H9 (cell line): ENCODE results near the gene IGFL4. TPM values are rescaled to one million over a fixed set of nuclear protein-coding genes. Genes with fewer than 3 reads are reported as not detected.

Source experiments
- DNase-seq: peaks from one replicate; pipeline ENCODE4 v3.0.0-alpha.2; 2017
- H2AFZ ChIP-seq: one replicate; pipeline ENCODE4 v1.6.1; 2013; ENCODE audit warnings: mild to moderate bottlenecking, low read length, control low read depth, moderate library complexity
- H2AK5ac ChIP-seq: 2 replicates; pipeline ENCODE4 v1.6.1; 2013; ENCODE audit warnings: low read length, control low read depth, mixed read lengths; ENCODE audit not compliant: insufficient read length
- H2BK120ac ChIP-seq: one replicate; pipeline ENCODE4 v1.6.1; 2013; ENCODE audit warnings: low read depth, mild to moderate bottlenecking, low read length, control low read depth, inconsistent platforms; ENCODE audit not compliant: poor library complexity, severe bottlenecking
- H2BK12ac ChIP-seq: 2 replicates; pipeline ENCODE4 v1.6.1; 2013; ENCODE audit warnings: low read length, control low read depth, mixed read lengths, low read depth; ENCODE audit not compliant: insufficient read length
- H2BK15ac ChIP-seq: 2 replicates; pipeline ENCODE4 v1.6.1; 2013; ENCODE audit warnings: low read depth, low read length, control low read depth
- H2BK20ac ChIP-seq: one replicate; pipeline ENCODE4 v1.6.1; 2013; ENCODE audit warnings: low read depth, mild to moderate bottlenecking, low read length, control low read depth, inconsistent platforms; ENCODE audit not compliant: poor library complexity, severe bottlenecking
- H2BK5ac ChIP-seq: 2 replicates; pipeline ENCODE4 v1.6.1; 2013; ENCODE audit warnings: low read length, control low read depth, mixed read lengths; ENCODE audit not compliant: insufficient read length
- H3K14ac ChIP-seq: 2 replicates; pipeline ENCODE4 v1.6.1; 2013; ENCODE audit warnings: low read length, control low read depth; ENCODE audit not compliant: insufficient read depth
- H3K18ac ChIP-seq: 2 replicates; pipeline ENCODE4 v1.6.1; 2013; ENCODE audit warnings: low read depth, mild to moderate bottlenecking, mixed read lengths, low read length, control low read depth; ENCODE audit not compliant: insufficient read length
- H3K23ac ChIP-seq: 2 replicates; pipeline ENCODE4 v1.6.1; 2013; ENCODE audit warnings: low read length, control low read depth, mixed read lengths, low read depth; ENCODE audit not compliant: insufficient read length
- H3K23me2 ChIP-seq: 2 replicates; pipeline ENCODE4 v1.6.1; 2013; ENCODE audit warnings: low read depth, mild to moderate bottlenecking, mixed read lengths, low read length, control low read depth; ENCODE audit not compliant: insufficient read length, poor library complexity, severe bottlenecking
- H3K27ac ChIP-seq: 2 replicates; pipeline ENCODE4 v1.5.1; 2013; ENCODE audit warnings: low read length, control low read depth, mixed read lengths, low read depth; ENCODE audit not compliant: insufficient read length
- H3K27me3 ChIP-seq: 2 replicates; pipeline ENCODE4 v1.6.1; 2013; ENCODE audit warnings: low read length, control low read depth, inconsistent platforms; ENCODE audit not compliant: insufficient read depth
- H3K4ac ChIP-seq: 2 replicates; pipeline ENCODE4 v1.6.1; 2013; ENCODE audit warnings: low read depth, mild to moderate bottlenecking, control low read depth, inconsistent platforms, low read length, moderate library complexity
- H3K4me1 ChIP-seq: 2 replicates; pipeline ENCODE4 v1.6.1; 2013; ENCODE audit warnings: low read length, control low read depth, inconsistent platforms; ENCODE audit not compliant: insufficient read depth
- H3K4me2 ChIP-seq: 2 replicates; pipeline ENCODE4 v1.6.1; 2013; ENCODE audit warnings: low read length, control low read depth, mixed read lengths; ENCODE audit not compliant: insufficient read length, insufficient read depth
- H3K56ac ChIP-seq: 2 replicates; pipeline ENCODE4 v1.6.1; 2013; ENCODE audit warnings: low read depth, mild to moderate bottlenecking, mixed read lengths, low read length, control low read depth; ENCODE audit not compliant: insufficient read length
- H3K79me1 ChIP-seq: 2 replicates; pipeline ENCODE4 v1.6.1; 2013; ENCODE audit warnings: low read depth, mild to moderate bottlenecking, moderate library complexity, low read length, control low read depth, inconsistent platforms; ENCODE audit not compliant: insufficient read depth, poor library complexity, severe bottlenecking
- H3K79me2 ChIP-seq: 2 replicates; pipeline ENCODE4 v1.6.1; 2013; ENCODE audit warnings: low read length, control low read depth, inconsistent platforms; ENCODE audit not compliant: insufficient read depth
- H3K9ac ChIP-seq: 2 replicates; pipeline ENCODE4 v1.6.1; 2013; ENCODE audit warnings: low read length, control low read depth, mixed read lengths; ENCODE audit not compliant: insufficient read length; ENCODE audit errors: extremely low read depth
- H3K9me3 ChIP-seq: one replicate; pipeline ENCODE4 v1.6.1; 2013; ENCODE audit warnings: low read depth, low read length, inconsistent platforms; ENCODE audit not compliant: control insufficient read depth
- H3T11ph ChIP-seq: one replicate; pipeline ENCODE4 v1.6.1; 2013; ENCODE audit warnings: mild to moderate bottlenecking, low read length, control low read depth, inconsistent platforms
- H4K20me1 ChIP-seq: one replicate; pipeline ENCODE4 v1.6.1; 2013; ENCODE audit not compliant: control insufficient read depth, insufficient read length, insufficient read depth
- H4K5ac ChIP-seq: 2 replicates; pipeline ENCODE4 v1.6.1; 2013; ENCODE audit warnings: low read depth, mild to moderate bottlenecking, mixed read lengths, low read length, control low read depth; ENCODE audit not compliant: insufficient read length
- H4K8ac ChIP-seq: replicated peaks from 2 replicates; pipeline ENCODE4 v1.6.1; 2013; ENCODE audit warnings: low read length, control low read depth, mixed read lengths, low read depth; ENCODE audit not compliant: insufficient read length
- H4K91ac ChIP-seq: 2 replicates; pipeline ENCODE4 v1.6.1; 2013; ENCODE audit warnings: low read depth, mild to moderate bottlenecking, moderate library complexity, mixed read lengths, low read length, control low read depth; ENCODE audit not compliant: insufficient read length
- H3K27ac Mint-ChIP-seq, 3 experiments: 2 replicates in 2 of 3; 3 replicates in 1 of 3; pipeline ENCODE4 v1.8.0; 2020 to 2021; ENCODE audit warnings: mixed read lengths in 3 of 3, mild to moderate bottlenecking in 1 of 3, moderate library complexity in 1 of 3
- H3K27me3 Mint-ChIP-seq: 2 replicates; pipeline ENCODE4 v1.8.0; 2021; ENCODE audit warnings: low read depth, mild to moderate bottlenecking, moderate library complexity, mixed read lengths
- H3K36me3 Mint-ChIP-seq, 3 experiments: 2 replicates in 2 of 3; 3 replicates in 1 of 3; pipeline ENCODE4 v1.8.0; 2020 to 2021; ENCODE audit warnings: low read depth in 3 of 3, mixed read lengths in 3 of 3; ENCODE audit not compliant: insufficient read depth in 1 of 3
- H3K4me1 Mint-ChIP-seq, 2 experiments: 2 replicates each; pipeline ENCODE4 v1.8.0; 2020; ENCODE audit warnings: mixed read lengths in 2 of 2
- H3K4me3 Mint-ChIP-seq, 2 experiments: 2 replicates in 1 of 2; 3 replicates in 1 of 2; pipeline ENCODE4 v1.8.0; 2020 to 2021; ENCODE audit warnings: mild to moderate bottlenecking in 2 of 2, mixed read lengths in 2 of 2, moderate library complexity in 1 of 2
- H3K9me3 Mint-ChIP-seq, 2 experiments: 2 replicates in 1 of 2; 3 replicates in 1 of 2; pipeline ENCODE4 v1.8.0; 2020; ENCODE audit warnings: mild to moderate bottlenecking in 2 of 2, mixed read lengths in 2 of 2, moderate library complexity in 1 of 2
- WGBS: extraction: QIAGEN DNeasy Blood & Tissue Kit; methylation state at CpG from one replicate; pipeline ENCODE4 v1.1.7; 2013; ENCODE audit warnings: missing lambda C conversion rate, low lambda C conversion rate, mixed read lengths; ENCODE audit not compliant: insufficient read length; ENCODE audit errors: extremely low coverage; 5-methylcytosine and 5-hydroxymethylcytosine counted together
- total RNA-seq: library from RNA; stranded (reverse); gene quantifications from 2 replicates; pipeline ENCODE4 v1.2.1, GENCODE V29; 2021
- TF ChIP-seq, protein P1 (sequence below): fragments of 200-600 bp; sonication (generic); conservative IDR thresholded peaks from 3 replicates; pipeline ENCODE4 v1.8.0; 2021; ENCODE audit warnings: antibody characterized with exemption, mild to moderate bottlenecking

IGFL4 gene
- total RNA-seq, 1 experiment from 2014 or later: 0.33 TPM

DNA sequence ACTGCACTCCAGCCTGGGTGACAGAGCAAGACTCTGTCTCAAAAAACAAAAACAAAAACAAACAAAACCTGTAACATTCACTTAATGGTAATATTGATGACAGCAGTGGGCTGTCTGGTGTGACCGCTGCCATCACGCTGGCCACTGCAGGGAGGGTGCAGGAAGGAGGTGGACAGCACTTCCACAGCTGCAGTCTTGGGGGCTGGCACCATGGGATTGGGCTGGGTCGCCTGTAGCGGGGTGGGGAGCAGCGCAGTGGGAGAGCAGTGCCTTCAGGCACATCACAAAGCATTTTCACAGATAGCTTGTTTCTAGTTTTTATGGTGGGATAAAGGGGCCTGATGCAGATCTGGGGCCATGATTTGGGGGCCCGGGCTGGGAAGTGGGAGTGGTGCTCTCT is 5.3 kb downstream of the IGFL4 start:
- WGBS: no CpG with 5 or more reads among the region's 6 CpGs
- Mint-ChIP-seq H3K27me3 (peaks cover 20% of the 10 kb centered on the region), H3K4me3 (no peak overlapping the region)

More for the DNA sequence above, 5.3 kb downstream of the IGFL4 start:
- Mint-ChIP-seq H3K4me1 (peaks cover 0 to 7% of the 10 kb centered on the region in 2 experiments; a peak in 2 of 4 replicates), H3K36me3 (no peaks in the 10 kb centered on the region; a peak in 1 of 7 replicates), H3K9me3 (peaks cover 12 to 17% of the 10 kb centered on the region in 2 experiments; a peak in 4 of 5 replicates), H3K27ac (no peak overlapping the region; a peak in 1 of 7 replicates)
- Histone ChIP-seq H3K9me3 (no peaks in the 10 kb centered on the region), H3K9ac (no peak overlapping the region), H2BK20ac (no peak overlapping the region), H3K79me1 (no peaks in the 10 kb centered on the region), H3K27ac (no peak overlapping the region), H4K8ac (no peak overlapping the region), H3K23ac (no peak overlapping the region), H4K5ac (no peak overlapping the region), H3T11ph (no peak overlapping the region), H2BK120ac (no peak overlapping the region), H3K23me2 (no peaks in the 10 kb centered on the region), H3K4me2 (no peak overlapping the region), H2AK5ac (no peak overlapping the region), H4K91ac (no peak overlapping the region), H3K56ac (no peak overlapping the region), H3K27me3 (no peaks in the 10 kb centered on the region), H2BK5ac (no peak overlapping the region), H2BK15ac (no peak overlapping the region), H3K18ac (no peak overlapping the region), H2AFZ (no peak overlapping the region), H2BK12ac (no peak overlapping the region), H3K4ac (no peak overlapping the region), H4K20me1 (no peaks in the 10 kb centered on the region), H3K14ac (no peak overlapping the region), H3K4me1 (no peaks in the 10 kb centered on the region), H3K79me2 (no peaks in the 10 kb centered on the region)
- DNase-seq: no peak
- TF ChIP-seq, protein P1, sequence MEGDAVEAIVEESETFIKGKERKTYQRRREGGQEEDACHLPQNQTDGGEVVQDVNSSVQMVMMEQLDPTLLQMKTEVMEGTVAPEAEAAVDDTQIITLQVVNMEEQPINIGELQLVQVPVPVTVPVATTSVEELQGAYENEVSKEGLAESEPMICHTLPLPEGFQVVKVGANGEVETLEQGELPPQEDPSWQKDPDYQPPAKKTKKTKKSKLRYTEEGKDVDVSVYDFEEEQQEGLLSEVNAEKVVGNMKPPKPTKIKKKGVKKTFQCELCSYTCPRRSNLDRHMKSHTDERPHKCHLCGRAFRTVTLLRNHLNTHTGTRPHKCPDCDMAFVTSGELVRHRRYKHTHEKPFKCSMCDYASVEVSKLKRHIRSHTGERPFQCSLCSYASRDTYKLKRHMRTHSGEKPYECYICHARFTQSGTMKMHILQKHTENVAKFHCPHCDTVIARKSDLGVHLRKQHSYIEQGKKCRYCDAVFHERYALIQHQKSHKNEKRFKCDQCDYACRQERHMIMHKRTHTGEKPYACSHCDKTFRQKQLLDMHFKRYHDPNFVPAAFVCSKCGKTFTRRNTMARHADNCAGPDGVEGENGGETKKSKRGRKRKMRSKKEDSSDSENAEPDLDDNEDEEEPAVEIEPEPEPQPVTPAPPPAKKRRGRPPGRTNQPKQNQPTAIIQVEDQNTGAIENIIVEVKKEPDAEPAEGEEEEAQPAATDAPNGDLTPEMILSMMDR: no peak
